ENCODE data around the gene CCDC102A.

The CCDC102A gene

DNA sequence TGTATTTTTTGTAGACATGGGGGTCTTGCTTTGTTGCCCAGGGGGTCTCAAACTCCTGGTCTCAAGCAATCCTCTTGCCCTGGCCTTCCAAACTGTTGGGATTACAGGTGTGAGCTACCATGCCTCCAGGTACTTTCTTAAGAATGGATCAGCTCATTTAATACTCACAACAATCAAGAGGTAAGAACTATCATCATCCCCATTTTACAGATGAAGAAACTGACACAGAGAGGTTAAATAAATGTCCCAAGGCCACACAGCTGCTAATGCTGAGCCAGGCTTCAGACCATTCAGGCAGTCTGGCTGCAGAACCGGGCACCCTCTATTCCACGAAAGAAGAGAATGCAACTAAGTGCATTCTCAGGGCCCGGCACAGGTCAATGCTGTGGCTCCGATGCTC, 22.0 kb downstream of the CCDC102A start:
- TF ChIP-seq, protein P1, sequence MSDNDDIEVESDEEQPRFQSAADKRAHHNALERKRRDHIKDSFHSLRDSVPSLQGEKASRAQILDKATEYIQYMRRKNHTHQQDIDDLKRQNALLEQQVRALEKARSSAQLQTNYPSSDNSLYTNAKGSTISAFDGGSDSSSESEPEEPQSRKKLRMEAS (IDR thresholded peaks at IDR 0.05) = no peak
- TF ChIP-seq EGR1 (IDR thresholded peaks at IDR 0.05) = no peak
- TF ChIP-seq YY1 (IDR thresholded peaks at IDR 0.05; ENCODE audit: low read depth) = no peak
- TF ChIP-seq TAF1 (IDR thresholded peaks at IDR 0.05; ENCODE audit: low read depth) = no peak
- TF ChIP-seq ZBTB7A (IDR thresholded peaks at IDR 0.05; ENCODE audit: low read depth) = no peak
- TF ChIP-seq TCF12 (IDR thresholded peaks at IDR 0.05; ENCODE audit: low read depth) = no peak
- no peak for TF ChIP-seq EP300 (IDR thresholded peaks at IDR 0.05; ENCODE audit: borderline replicate concordance)
- TF ChIP-seq NFIC (IDR thresholded peaks at IDR 0.05) = no peak
- TF ChIP-seq RAD21 (IDR thresholded peaks at IDR 0.05; ENCODE audit: low read depth) = no peak
- TF ChIP-seq, protein P2, sequence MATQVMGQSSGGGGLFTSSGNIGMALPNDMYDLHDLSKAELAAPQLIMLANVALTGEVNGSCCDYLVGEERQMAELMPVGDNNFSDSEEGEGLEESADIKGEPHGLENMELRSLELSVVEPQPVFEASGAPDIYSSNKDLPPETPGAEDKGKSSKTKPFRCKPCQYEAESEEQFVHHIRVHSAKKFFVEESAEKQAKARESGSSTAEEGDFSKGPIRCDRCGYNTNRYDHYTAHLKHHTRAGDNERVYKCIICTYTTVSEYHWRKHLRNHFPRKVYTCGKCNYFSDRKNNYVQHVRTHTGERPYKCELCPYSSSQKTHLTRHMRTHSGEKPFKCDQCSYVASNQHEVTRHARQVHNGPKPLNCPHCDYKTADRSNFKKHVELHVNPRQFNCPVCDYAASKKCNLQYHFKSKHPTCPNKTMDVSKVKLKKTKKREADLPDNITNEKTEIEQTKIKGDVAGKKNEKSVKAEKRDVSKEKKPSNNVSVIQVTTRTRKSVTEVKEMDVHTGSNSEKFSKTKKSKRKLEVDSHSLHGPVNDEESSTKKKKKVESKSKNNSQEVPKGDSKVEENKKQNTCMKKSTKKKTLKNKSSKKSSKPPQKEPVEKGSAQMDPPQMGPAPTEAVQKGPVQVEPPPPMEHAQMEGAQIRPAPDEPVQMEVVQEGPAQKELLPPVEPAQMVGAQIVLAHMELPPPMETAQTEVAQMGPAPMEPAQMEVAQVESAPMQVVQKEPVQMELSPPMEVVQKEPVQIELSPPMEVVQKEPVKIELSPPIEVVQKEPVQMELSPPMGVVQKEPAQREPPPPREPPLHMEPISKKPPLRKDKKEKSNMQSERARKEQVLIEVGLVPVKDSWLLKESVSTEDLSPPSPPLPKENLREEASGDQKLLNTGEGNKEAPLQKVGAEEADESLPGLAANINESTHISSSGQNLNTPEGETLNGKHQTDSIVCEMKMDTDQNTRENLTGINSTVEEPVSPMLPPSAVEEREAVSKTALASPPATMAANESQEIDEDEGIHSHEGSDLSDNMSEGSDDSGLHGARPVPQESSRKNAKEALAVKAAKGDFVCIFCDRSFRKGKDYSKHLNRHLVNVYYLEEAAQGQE (IDR thresholded peaks at IDR 0.05; ENCODE audit: low read depth) = no peak
- TF ChIP-seq CEBPB (IDR thresholded peaks at IDR 0.05) = no peak
- TF ChIP-seq TEAD4 (IDR thresholded peaks at IDR 0.05) = no peak

DNA sequence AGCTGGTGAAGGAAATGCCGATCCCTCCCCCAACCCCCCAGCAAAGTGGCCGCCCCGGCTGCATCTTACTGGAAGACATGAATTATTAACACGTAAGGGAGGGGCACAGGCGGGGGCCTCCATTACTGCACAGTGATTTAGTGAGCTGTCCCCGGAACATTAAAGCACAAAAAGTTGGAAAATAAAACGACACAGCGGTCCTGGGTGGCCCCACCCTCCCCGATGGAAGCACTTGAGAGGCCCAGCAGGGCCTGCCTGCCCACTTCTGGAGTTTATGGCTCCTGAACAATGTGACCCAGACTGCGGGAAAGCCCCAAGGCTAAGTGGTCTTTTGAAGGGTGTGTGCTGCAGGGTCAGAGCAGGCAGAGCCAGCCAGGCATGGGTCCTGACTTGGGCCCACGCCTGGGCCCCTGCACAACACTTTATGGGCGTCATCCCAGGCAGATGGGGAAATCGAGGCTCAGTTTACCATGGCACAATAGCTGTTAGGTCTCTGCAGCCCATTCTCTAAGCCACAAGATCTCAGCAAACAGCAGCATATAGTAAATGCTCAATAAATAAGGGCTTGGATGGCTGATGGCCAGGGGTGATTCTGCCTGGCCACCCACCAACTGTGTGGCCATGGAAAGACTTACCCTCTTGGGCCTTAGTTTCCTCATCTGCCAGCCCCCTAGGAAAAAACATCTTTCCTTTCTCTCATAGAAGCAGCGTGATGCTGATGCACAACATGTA, 22.8 kb downstream of the CCDC102A start:
- TF ChIP-seq TAF1 (IDR thresholded peaks at IDR 0.05; ENCODE audit: low read depth) (no peak), RAD21 (IDR thresholded peaks at IDR 0.05; ENCODE audit: low read depth) (no peak), CEBPB (IDR thresholded peaks at IDR 0.05) (no peak), EP300 (IDR thresholded peaks at IDR 0.05; ENCODE audit: borderline replicate concordance) (no peak), EGR1 (IDR thresholded peaks at IDR 0.05) (no peak), TCF12 (IDR thresholded peaks at IDR 0.05; ENCODE audit: low read depth) (no peak), CREB1 (IDR thresholded peaks at IDR 0.05; ENCODE audit: low read depth) (no peak), FOXM1 (IDR thresholded peaks at IDR 0.05; ENCODE audit: borderline replicate concordance, low read depth) (no peak), ZBTB7A (IDR thresholded peaks at IDR 0.05; ENCODE audit: low read depth) (no peak), YY1 (IDR thresholded peaks at IDR 0.05; ENCODE audit: low read depth) (no peak)
- TF ChIP-seq, protein P2 (IDR thresholded peaks at IDR 0.05; ENCODE audit: low read depth) = no peak
- TF ChIP-seq, protein P1 (IDR thresholded peaks at IDR 0.05) = no peak
- TF ChIP-seq, protein P3, sequence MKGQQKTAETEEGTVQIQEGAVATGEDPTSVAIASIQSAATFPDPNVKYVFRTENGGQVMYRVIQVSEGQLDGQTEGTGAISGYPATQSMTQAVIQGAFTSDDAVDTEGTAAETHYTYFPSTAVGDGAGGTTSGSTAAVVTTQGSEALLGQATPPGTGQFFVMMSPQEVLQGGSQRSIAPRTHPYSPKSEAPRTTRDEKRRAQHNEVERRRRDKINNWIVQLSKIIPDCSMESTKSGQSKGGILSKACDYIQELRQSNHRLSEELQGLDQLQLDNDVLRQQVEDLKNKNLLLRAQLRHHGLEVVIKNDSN (IDR thresholded peaks at IDR 0.05) = no peak

DNA sequence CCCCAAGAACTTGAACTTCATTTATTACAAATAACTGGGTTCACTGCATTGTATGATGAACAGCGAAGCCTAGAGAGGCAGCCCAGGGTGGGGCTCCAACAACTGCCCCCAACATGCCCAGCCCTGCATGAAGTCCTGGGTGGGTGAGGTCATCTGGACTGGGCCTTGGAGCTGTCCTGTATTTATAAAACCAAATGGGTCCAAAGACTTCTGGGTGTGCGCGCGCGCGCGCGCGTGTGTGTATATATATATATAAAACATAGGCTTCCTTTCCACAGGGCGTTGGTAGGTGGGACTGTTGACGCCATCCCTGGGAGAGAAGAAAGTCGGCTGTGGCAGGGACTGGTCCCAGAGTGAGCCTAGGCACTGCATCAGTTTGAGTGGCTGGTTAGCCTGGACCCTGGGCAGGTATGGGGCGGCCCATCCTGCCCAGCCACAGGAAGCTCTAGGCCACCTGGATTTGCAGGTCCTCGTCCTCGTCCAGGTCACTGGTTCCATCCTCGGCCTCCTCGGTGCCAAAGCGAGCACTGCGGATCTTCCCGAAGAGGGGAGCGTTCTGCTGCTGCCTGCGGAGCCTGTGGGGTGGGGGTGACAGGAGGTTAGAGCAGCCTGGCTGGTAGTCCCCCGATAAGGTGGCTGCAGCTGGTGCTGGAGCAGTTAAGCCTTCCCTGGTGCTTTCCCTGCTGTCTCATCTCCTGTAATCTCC, 23.9 kb downstream of the CCDC102A start:
- no peak for TF ChIP-seq CREB1 (IDR thresholded peaks at IDR 0.05; ENCODE audit: low read depth)
- TF ChIP-seq ZBTB7A (IDR thresholded peaks at IDR 0.05; ENCODE audit: low read depth) = no peak

DNA sequence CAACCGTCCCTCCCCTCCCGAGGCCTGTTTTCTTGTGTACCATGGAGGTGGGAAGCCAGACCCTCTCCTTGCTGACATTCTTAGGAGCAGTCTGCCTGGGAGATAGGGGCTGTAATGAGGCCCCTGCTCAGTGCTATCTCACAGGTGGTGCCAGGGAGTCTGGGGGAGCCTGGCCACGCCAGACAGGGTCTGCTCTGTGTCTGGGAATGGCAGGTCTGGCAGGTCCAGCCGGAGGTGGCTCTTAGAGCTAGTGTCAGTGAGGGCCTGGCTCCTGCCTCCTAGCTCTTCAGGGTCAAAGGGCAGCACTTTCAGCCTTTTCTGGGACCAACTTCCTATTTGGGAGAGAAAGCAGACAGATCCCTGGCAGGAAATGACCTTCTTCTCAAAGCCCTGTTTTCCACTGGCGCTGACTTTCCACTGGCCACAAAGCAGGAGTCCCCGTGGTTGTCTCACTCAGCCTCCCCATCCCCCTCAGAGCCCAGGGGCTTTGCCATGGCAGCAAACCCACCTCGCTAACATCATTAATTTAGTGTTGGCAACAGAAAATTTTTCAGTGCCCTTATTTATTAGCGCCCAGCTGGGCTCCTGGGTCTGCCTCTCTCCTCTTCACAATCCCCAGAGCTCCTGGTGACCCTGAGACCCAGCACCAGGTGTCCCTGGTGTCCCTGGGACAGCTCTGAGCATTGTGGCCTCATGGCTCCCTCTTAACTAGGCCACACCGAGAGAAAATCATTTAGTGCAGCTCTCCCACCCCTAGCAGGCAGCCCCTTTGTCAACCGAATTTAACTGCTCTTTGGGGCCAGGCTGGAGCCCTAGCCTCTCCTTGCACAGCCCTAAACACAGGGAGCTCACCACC, 26.1 kb downstream of the CCDC102A start:
- TF ChIP-seq FOXM1 (IDR thresholded peaks at IDR 0.05; ENCODE audit: borderline replicate concordance, low read depth) (no peak), CREB1 (IDR thresholded peaks at IDR 0.05; ENCODE audit: low read depth) (no peak), RAD21 (IDR thresholded peaks at IDR 0.05; ENCODE audit: low read depth) (no peak), TCF12 (IDR thresholded peaks at IDR 0.05; ENCODE audit: low read depth) (no peak), TAF1 (IDR thresholded peaks at IDR 0.05; ENCODE audit: low read depth) (no peak)
- TF ChIP-seq, protein P2 (IDR thresholded peaks at IDR 0.05; ENCODE audit: low read depth) = no peak
- TF ChIP-seq, protein P3 (IDR thresholded peaks at IDR 0.05) = no peak
